Measurements from ENCODE around the gene AAR2. TPM values are rescaled to one million over a fixed set of nuclear protein-coding genes. Genes with fewer than 3 reads are reported as not detected.

AAR2 gene
- total and polyA plus RNA-seq, 2 experiments from 2014 or later = 33.5 to 42.2 TPM

DNA sequence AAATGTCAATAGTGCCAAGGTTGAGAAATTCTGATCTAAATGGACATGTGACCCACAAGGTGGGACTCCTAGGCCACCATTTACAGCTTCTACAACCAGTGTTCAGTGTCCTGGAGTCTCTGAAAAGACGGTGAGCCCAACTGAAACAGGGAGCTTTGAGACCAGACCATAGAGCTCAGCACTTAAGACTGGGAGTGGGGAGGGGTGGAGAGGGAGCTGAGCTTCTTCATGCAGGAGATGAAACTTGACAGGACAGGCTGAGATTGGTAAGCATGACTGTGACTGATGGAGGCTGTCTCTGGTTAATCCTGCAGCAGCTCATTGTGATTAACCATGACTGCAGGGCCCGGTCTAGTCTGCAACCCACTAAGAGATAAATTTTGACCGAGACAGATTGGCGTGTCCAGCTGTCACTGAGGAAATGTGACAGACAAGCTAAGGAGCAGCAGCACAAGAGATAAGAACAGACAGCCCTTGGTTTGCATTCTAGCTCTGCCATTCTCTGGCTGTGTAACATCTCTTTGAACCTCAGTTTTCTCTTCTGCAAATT lies 1.4 kb upstream of the AAR2 start:
- TF ChIP-seq, protein P1, sequence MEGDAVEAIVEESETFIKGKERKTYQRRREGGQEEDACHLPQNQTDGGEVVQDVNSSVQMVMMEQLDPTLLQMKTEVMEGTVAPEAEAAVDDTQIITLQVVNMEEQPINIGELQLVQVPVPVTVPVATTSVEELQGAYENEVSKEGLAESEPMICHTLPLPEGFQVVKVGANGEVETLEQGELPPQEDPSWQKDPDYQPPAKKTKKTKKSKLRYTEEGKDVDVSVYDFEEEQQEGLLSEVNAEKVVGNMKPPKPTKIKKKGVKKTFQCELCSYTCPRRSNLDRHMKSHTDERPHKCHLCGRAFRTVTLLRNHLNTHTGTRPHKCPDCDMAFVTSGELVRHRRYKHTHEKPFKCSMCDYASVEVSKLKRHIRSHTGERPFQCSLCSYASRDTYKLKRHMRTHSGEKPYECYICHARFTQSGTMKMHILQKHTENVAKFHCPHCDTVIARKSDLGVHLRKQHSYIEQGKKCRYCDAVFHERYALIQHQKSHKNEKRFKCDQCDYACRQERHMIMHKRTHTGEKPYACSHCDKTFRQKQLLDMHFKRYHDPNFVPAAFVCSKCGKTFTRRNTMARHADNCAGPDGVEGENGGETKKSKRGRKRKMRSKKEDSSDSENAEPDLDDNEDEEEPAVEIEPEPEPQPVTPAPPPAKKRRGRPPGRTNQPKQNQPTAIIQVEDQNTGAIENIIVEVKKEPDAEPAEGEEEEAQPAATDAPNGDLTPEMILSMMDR (IDR thresholded peaks at IDR 0.05; ENCODE audit: low read depth, low read length) = no peak
- H3K4me3 ChIP-seq = no peak overlapping the region
- no peaks in the 10 kb centered on the region for H3K27me3 ChIP-seq
- no peak for DNase-seq (ENCODE audit: low read depth in 1 of 2, low spot score in 1 of 2)
- no peak overlapping the region for H3K27ac ChIP-seq
- H3K4me1 ChIP-seq (ENCODE audit: low read depth) = peaks cover 11% of the 10 kb centered on the region
- no peaks in the 10 kb centered on the region for H3K36me3 ChIP-seq
- H3K9me3 ChIP-seq (ENCODE audit: low read depth) = no peaks in the 10 kb centered on the region

DNA sequence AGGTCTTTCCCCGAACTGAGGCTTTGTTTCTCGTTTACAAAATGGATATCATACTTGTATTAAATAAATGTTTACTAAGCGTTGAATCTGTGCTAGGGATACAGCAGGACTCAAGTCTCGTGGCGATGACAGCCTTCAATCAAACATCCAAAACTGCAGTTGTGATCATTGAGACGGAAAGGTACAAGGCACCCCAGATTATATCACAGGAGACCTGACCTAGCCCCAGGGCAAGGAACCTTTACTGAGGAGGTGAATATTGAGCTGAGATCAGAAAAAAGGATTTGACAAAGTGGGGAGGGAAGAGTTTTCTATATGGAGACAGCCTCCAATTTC lies 476 bp downstream of the AAR2 start:
- DNase-seq (ENCODE audit: low read depth in 1 of 2, low spot score in 1 of 2) = no peak
- peaks cover 18% of the 10 kb centered on the region for H3K36me3 ChIP-seq
- peak overlapping the region; percentile 87 for H3K27ac ChIP-seq
- H3K27me3 ChIP-seq = no peaks in the 10 kb centered on the region
- no peaks in the 10 kb centered on the region for H3K9me3 ChIP-seq (ENCODE audit: low read depth)
- H3K4me1 ChIP-seq (ENCODE audit: low read depth) = peaks cover 11% of the 10 kb centered on the region
- TF ChIP-seq, protein P1 (IDR thresholded peaks at IDR 0.05; ENCODE audit: low read depth, low read length) = no peak
- peak overlapping the region; percentile 62 for H3K4me3 ChIP-seq

DNA sequence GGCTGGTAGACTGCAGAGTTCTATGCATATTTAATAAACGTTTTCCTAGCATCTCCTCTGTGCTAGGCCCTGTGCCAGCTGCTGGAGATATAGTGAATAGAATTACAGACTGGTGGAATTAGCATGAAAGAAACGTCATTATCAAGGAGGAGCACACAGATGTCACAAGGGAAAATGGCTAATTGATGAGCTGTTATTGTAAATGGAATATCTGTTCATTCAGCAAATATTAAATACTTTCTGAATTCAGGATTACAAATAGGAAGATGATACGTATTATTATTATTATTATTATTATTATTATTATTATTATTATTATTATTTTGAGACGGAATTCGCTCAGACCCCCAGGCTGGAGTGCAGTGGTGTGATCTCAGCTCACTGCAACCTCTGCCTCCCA lies 1.2 kb downstream of the AAR2 start:
- no peaks in the 10 kb centered on the region for H3K9me3 ChIP-seq (ENCODE audit: low read depth)

DNA sequence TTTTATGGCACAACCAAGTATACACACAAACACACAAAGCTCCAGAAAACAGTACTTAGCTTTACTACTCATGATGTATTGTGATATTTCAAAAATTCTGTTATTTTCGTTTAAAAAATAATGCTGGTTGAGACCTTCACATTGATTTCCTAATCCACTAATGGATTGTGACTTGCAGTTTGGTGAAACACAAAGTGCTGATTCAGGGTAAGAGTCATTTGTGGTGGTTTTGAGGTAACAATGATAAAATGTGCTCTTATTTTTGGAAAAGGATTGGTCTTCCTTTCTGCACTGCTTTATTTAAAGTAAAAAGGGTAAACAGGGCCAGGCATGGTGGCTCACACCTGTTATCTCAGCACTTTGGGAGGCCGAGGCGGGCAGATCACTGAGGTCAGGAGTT lies 1.9 kb downstream of the AAR2 start:
- Histone ChIP-seq H3K4me3 (no peak overlapping the region), H3K9me3 (ENCODE audit: low read depth) (no peaks in the 10 kb centered on the region), H3K4me1 (ENCODE audit: low read depth) (peaks cover 11% of the 10 kb centered on the region), H3K36me3 (peaks cover 21% of the 10 kb centered on the region), H3K27me3 (no peaks in the 10 kb centered on the region), H3K27ac (no peak overlapping the region)
- TF ChIP-seq, protein P1 (IDR thresholded peaks at IDR 0.05; ENCODE audit: low read depth, low read length) = no peak
- DNase-seq (ENCODE audit: low read depth in 1 of 2, low spot score in 1 of 2) = no peak

More for the DNA sequence above, 1.2 kb downstream of the AAR2 start:
- TF ChIP-seq, protein P1 (IDR thresholded peaks at IDR 0.05; ENCODE audit: low read depth, low read length) = no peak
- no peak for DNase-seq (ENCODE audit: low read depth in 1 of 2, low spot score in 1 of 2)
- H3K4me1 ChIP-seq (ENCODE audit: low read depth) = peaks cover 11% of the 10 kb centered on the region
- peak overlapping the region; percentile 62 for H3K4me3 ChIP-seq
- no peaks in the 10 kb centered on the region for H3K27me3 ChIP-seq
- peaks cover 18% of the 10 kb centered on the region for H3K36me3 ChIP-seq
- no peak overlapping the region for H3K27ac ChIP-seq

DNA sequence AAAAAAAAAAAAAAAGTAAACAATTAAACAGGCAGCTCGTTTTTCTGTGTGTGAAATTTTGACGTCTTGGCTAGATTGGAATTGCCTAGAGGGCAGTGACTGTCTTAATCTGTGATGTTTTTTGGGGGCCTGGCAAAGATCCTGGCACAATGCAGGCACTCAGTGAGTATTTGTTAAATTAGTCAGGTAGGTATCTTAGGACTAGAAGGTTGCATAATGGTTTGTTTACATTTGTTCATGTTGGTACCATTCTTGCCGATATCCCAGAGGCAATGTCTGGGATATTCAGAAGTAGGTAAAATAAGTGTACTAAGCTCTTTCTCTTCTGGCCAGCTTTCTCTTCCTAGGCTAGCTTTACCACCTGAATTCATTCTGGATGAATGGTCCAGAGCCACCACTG lies 2.5 kb downstream of the AAR2 start:
- Histone ChIP-seq H3K9me3 (ENCODE audit: low read depth) (no peaks in the 10 kb centered on the region), H3K4me1 (ENCODE audit: low read depth) (peaks cover 11% of the 10 kb centered on the region), H3K4me3 (no peak overlapping the region), H3K27me3 (no peaks in the 10 kb centered on the region), H3K27ac (no peak overlapping the region), H3K36me3 (peaks cover 26% of the 10 kb centered on the region)
- TF ChIP-seq, protein P1 (IDR thresholded peaks at IDR 0.05; ENCODE audit: low read depth, low read length) = no peak
- DNase-seq (ENCODE audit: low read depth in 1 of 2, low spot score in 1 of 2) = no peak

DNA sequence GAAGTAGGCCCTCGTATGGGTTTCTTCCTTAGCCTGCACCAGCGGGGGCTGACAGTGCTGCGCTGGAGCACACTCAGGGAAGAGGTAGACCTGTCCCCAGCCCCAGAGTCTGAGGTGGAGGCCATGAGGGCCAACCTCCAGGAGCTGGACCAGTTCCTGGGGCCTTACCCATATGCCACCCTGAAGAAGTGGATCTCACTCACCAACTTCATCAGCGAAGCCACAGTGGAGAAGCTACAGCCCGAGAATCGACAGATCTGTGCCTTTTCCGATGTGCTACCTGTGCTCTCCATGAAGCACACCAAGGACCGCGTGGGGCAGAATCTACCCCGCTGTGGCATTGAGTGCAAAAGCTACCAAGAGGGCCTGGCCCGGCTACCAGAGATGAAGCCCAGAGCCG lies 3.8 kb downstream of the AAR2 start:
- DNase-seq (ENCODE audit: low read depth in 1 of 2, low spot score in 1 of 2) = no peak
- TF ChIP-seq, protein P1 (IDR thresholded peaks at IDR 0.05; ENCODE audit: low read depth, low read length) = no peak
- Histone ChIP-seq H3K4me3 (no peak overlapping the region), H3K36me3 (peaks cover 38% of the 10 kb centered on the region), H3K27me3 (no peaks in the 10 kb centered on the region), H3K27ac (no peak overlapping the region), H3K4me1 (ENCODE audit: low read depth) (peaks cover 11% of the 10 kb centered on the region), H3K9me3 (ENCODE audit: low read depth) (no peaks in the 10 kb centered on the region)

Data from cardiac muscle cell (in vitro differentiated cells and primary cell).